ENCODE measurements around the gene UBE2L3. TPM values are rescaled to one million over a fixed set of nuclear protein-coding genes. Genes with fewer than 3 reads are reported as not detected.
"Not testable (repeated sequence)": the region's sequence is repeated elsewhere in the genome, so short reads cannot be mapped to it uniquely, and the experiment has no call there.

UBE2L3 gene
- total RNA-seq, 2 donors from 2014 or later: 74.6 to 79.4 TPM

DNA sequence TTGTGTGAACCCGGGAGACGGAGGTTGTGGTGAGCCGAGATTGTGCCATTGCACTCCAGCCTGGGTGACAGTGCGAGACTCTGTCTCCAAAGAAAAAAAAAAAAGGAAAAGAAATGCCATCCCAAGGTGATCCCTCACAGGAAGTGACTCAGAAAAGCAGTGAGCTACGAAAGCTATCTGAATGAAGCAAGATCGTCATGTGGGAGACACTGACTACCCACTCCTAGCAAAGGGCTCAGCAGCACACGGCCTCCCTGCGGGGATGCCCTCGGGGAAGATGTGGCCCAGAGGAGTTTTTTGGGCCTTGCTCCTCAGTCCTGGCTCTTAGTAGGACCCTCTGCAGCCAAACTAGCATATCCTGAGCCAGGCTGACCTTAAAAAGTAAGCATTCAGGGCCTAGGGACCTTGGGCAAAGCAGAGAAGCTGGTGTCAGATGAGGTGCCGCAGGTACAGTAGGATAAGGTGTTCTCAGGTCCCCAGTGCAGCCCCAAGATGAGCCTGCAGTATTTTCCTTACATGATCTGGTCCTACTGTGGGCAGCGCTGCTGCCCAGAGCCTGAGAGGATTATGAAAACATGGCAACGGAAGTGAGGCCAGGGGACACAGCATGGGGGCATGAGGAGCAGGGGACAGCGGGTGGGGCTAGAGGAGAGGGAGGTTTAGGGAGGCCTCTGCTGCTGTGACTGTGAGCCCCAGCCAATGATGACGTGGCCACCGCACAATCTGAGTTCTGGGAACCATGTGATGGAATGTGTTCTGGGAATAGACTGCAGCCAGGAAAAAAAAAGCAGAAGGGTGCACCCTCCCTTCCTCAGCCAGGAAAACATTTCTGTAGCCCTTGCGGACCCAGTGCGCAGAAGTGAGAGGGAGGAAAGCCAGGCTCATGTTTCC is 22.8 kb upstream of the UBE2L3 start:
- H3K4me1 Mint-ChIP-seq; H3K4me3 Mint-ChIP-seq; H3K9ac ChIP-seq (ENCODE audit: extremely low read depth, low read length, poor library complexity, severe bottlenecking): not testable (repeated sequence)

DNA sequence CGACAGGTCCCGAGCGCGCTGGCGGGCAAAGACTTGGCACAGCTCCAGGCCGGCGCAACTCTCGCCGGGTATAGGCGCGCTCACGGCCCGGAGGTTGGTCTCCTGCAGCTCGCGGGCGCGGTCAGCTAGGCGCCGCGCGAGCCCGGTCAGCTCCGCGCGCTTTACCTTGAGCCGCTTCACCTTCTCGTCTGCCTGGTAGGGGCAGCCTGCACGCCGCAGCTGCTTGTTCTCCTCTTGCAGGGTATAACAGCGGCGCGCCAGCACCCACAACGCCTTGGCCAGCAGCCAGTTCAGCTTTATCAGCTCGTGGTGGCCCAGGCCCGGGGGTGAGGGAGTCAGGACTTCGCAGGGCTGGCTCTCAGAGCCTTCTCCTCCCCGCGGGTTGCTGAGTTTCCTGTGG is 18.0 kb upstream of the UBE2L3 start:
- no CpG with 5 or more reads among the region's 38 CpGs for WGBS, 2 experiments (ENCODE audit: insufficient coverage in 1 of 2, insufficient read length in 1 of 2)
- DNase-seq; H3K4me1 Mint-ChIP-seq; H3K36me3 ChIP-seq (ENCODE audit: control insufficient read depth, insufficient read depth, low read length); H3K27me3 ChIP-seq (ENCODE audit: control insufficient read depth, insufficient read depth, low read length, poor library complexity, severe bottlenecking); H3K9ac ChIP-seq (ENCODE audit: extremely low read depth, low read length, poor library complexity, severe bottlenecking); H3K4me3 ChIP-seq (ENCODE audit: low read length); H3K9me3 ChIP-seq (ENCODE audit: control insufficient read depth, low read length); H3K4me1 ChIP-seq (ENCODE audit: control insufficient read depth, insufficient read depth, low read length); H3K27me3 Mint-ChIP-seq (ENCODE audit: insufficient read depth); H3K4me3 Mint-ChIP-seq; H3K27ac Mint-ChIP-seq; H3K36me3 Mint-ChIP-seq (ENCODE audit: low read depth); H3K27ac ChIP-seq (ENCODE audit: low read depth, low read length); H3K9me3 Mint-ChIP-seq: not testable (repeated sequence)

More for the DNA sequence above, 22.8 kb upstream of the UBE2L3 start:
- H3K9me3 ChIP-seq (ENCODE audit: control insufficient read depth, low read length); H3K27me3 ChIP-seq (ENCODE audit: control insufficient read depth, insufficient read depth, low read length, poor library complexity, severe bottlenecking); H3K9me3 Mint-ChIP-seq; H3K36me3 ChIP-seq (ENCODE audit: control insufficient read depth, insufficient read depth, low read length); H3K27ac Mint-ChIP-seq; H3K27ac ChIP-seq (ENCODE audit: low read depth, low read length); H3K27me3 Mint-ChIP-seq (ENCODE audit: insufficient read depth); DNase-seq; H3K36me3 Mint-ChIP-seq (ENCODE audit: low read depth); H3K4me3 ChIP-seq (ENCODE audit: low read length); H3K4me1 ChIP-seq (ENCODE audit: control insufficient read depth, insufficient read depth, low read length): not testable (repeated sequence)
- 93% methylated on average over 1 of the region's 17 CpGs; no CpG with 5 or more reads in 1 of the 2 experiments for WGBS, 2 experiments (ENCODE audit: insufficient coverage in 1 of 2, insufficient read length in 1 of 2)

DNA sequence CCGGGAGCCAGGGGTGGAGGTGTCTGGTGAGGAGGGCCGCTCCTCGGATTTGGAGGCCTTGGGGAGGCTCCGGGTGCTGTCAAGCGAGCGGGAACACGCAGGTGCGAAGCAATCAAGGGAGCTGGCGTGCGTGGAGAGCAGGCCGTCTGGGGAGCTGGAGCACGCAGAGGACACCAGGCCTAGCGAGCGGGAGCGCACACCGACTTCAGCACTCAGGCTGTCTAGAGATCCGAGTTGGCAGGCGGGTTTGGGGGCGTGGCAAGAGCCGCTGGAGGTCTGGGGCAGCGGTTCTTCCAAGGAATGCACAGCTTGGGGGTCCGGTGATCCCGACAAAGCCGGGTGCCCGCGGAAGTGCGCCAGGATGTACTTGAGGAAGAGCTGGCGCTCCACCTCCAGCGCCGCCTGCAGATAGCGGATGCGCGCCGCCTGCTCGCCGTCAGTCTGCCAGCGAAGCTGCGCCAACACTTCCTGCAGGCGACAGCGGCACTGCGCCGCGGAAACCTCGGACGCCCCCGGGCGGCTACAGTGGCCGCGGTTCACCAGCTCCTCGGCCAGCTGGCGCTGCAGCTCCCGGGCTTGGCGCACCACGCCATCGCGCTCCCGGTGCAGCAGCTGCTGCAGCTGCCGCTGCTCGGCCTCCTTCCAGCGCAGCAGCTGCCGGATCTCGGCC is 17.4 kb upstream of the UBE2L3 start:
- H3K36me3 Mint-ChIP-seq (ENCODE audit: low read depth); H3K9ac ChIP-seq (ENCODE audit: extremely low read depth, low read length, poor library complexity, severe bottlenecking): not testable (repeated sequence)
- WGBS, 2 experiments (ENCODE audit: insufficient coverage in 1 of 2, insufficient read length in 1 of 2): no CpG with 5 or more reads among the region's 62 CpGs

DNA sequence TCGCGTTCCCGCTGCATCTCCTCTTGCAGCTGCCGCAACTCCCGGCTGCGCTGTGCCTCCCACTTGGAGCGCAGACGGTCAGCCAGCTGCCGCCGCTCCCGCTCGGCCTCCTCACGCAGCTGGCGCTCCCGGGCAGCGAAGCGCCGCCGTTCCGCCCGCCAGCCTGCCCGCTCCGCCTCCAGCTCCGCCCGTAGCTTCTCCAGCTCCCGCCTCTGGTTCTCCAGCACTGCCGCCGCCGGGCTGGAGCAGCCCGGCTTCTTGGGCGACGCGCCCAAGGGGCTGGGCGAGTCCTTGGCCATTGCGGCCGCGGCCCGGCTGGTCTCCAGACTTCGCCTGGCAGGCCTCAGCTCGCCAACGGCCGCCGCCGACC is 16.9 kb upstream of the UBE2L3 start:
- H3K36me3 ChIP-seq (ENCODE audit: control insufficient read depth, insufficient read depth, low read length); H3K27ac Mint-ChIP-seq; DNase-seq; H3K4me3 ChIP-seq (ENCODE audit: low read length); H3K9ac ChIP-seq (ENCODE audit: extremely low read depth, low read length, poor library complexity, severe bottlenecking); H3K4me3 Mint-ChIP-seq; H3K27me3 ChIP-seq (ENCODE audit: control insufficient read depth, insufficient read depth, low read length, poor library complexity, severe bottlenecking); H3K27ac ChIP-seq (ENCODE audit: low read depth, low read length); H3K4me1 Mint-ChIP-seq; H3K9me3 ChIP-seq (ENCODE audit: control insufficient read depth, low read length); H3K4me1 ChIP-seq (ENCODE audit: control insufficient read depth, insufficient read depth, low read length); H3K9me3 Mint-ChIP-seq; H3K36me3 Mint-ChIP-seq (ENCODE audit: low read depth); H3K27me3 Mint-ChIP-seq (ENCODE audit: insufficient read depth): not testable (repeated sequence)
- no CpG with 5 or more reads among the region's 44 CpGs for WGBS, 2 experiments (ENCODE audit: insufficient coverage in 1 of 2, insufficient read length in 1 of 2)

More for the DNA sequence above, 17.4 kb upstream of the UBE2L3 start:
- not testable (repeated sequence) for H3K9me3 Mint-ChIP-seq; H3K27ac Mint-ChIP-seq; H3K9me3 ChIP-seq (ENCODE audit: control insufficient read depth, low read length); H3K4me1 ChIP-seq (ENCODE audit: control insufficient read depth, insufficient read depth, low read length); H3K36me3 ChIP-seq (ENCODE audit: control insufficient read depth, insufficient read depth, low read length); DNase-seq; H3K27ac ChIP-seq (ENCODE audit: low read depth, low read length); H3K4me1 Mint-ChIP-seq; H3K4me3 ChIP-seq (ENCODE audit: low read length); H3K4me3 Mint-ChIP-seq; H3K27me3 ChIP-seq (ENCODE audit: control insufficient read depth, insufficient read depth, low read length, poor library complexity, severe bottlenecking); H3K27me3 Mint-ChIP-seq (ENCODE audit: insufficient read depth)

DNA sequence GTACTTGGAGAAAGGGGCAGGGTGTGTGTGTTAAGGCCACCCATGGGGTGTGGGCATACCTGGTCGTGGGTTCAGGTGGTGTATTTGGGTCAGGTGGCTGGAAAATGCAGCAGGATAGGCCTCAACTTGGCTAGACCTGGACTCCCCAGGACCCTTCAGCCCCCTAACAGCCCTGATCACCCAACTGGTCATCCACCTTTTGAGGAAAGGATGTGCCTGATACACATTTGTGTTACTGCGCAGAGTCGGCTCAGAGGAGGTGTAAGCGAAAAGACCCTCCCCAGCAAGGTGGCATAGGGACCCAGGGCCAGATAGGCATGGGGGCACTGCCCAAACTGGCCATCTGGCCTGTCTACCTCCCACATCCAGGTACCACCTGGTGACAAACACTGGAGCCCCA is 16.2 kb upstream of the UBE2L3 start, which contains the start of gene RIMBP3C:
Gene RIMBP3C, minus strand, starts transcription at position 101 of the 400 bp plus-strand sequence. CDS start 485 bp downstream, outside the sequence.
- H3K9me3 ChIP-seq (ENCODE audit: control insufficient read depth, low read length); H3K4me3 ChIP-seq (ENCODE audit: low read length); H3K36me3 ChIP-seq (ENCODE audit: control insufficient read depth, insufficient read depth, low read length); H3K36me3 Mint-ChIP-seq (ENCODE audit: low read depth); H3K27me3 Mint-ChIP-seq (ENCODE audit: insufficient read depth); H3K4me1 Mint-ChIP-seq; H3K4me1 ChIP-seq (ENCODE audit: control insufficient read depth, insufficient read depth, low read length); H3K9ac ChIP-seq (ENCODE audit: extremely low read depth, low read length, poor library complexity, severe bottlenecking); H3K4me3 Mint-ChIP-seq; DNase-seq; H3K27ac Mint-ChIP-seq; H3K9me3 Mint-ChIP-seq; H3K27ac ChIP-seq (ENCODE audit: low read depth, low read length); H3K27me3 ChIP-seq (ENCODE audit: control insufficient read depth, insufficient read depth, low read length, poor library complexity, severe bottlenecking): not testable (repeated sequence)
- no CpG with 5 or more reads among the region's 4 CpGs for WGBS, 2 experiments (ENCODE audit: insufficient coverage in 1 of 2, insufficient read length in 1 of 2)

DNA sequence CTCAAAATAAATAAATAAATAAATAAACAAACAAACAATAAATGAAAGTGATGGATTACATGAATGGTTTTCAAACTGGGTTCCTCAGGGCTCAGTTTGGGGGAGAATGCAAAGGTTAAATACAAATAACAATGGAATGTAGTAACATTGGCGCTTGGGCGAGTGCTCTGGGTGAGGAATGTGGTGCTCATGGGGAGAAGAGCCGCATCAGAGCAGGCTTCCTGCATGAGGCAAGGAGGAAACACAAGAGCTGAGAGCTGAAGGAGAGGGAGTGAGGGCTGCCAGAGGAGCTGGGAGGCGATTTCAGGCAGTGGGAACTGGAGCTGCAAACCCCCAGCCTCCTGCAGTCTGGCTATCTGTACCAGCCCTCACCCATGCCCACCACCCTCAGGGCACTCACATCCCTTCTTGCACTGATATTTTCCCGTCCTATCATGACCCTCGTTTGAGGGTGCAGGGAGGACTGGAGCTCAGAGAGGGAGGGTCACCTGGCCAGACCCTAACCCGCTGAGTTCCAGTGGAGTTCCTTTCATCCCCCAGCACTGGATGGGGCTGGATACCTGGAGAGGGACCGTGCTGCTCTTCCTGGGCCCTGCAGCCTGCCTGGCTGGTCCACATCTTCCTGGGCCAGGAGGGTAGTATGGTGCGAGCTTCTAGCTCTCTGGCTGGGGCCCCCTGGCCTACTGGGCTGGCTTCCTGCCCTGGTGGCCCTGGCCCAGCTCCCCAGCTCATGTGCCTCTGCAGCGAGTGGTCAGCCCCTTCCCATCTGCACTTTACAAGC is 8.0 kb upstream of the UBE2L3 start:
- H3K9ac ChIP-seq (ENCODE audit: extremely low read depth, low read length, poor library complexity, severe bottlenecking); H3K4me3 Mint-ChIP-seq; H3K36me3 Mint-ChIP-seq (ENCODE audit: low read depth); H3K27me3 Mint-ChIP-seq (ENCODE audit: insufficient read depth); H3K27ac ChIP-seq (ENCODE audit: low read depth, low read length); H3K4me1 Mint-ChIP-seq; H3K27ac Mint-ChIP-seq; H3K9me3 ChIP-seq (ENCODE audit: control insufficient read depth, low read length); H3K4me3 ChIP-seq (ENCODE audit: low read length); H3K9me3 Mint-ChIP-seq; DNase-seq; H3K4me1 ChIP-seq (ENCODE audit: control insufficient read depth, insufficient read depth, low read length); H3K36me3 ChIP-seq (ENCODE audit: control insufficient read depth, insufficient read depth, low read length); H3K27me3 ChIP-seq (ENCODE audit: control insufficient read depth, insufficient read depth, low read length, poor library complexity, severe bottlenecking): not testable (repeated sequence)
- WGBS, 2 experiments (ENCODE audit: insufficient coverage in 1 of 2, insufficient read length in 1 of 2): 85% methylated on average over 3 of the region's 10 CpGs; no CpG with 5 or more reads in 1 of the 2 experiments

Measured in endodermal cell (in vitro differentiated cells).